GM13976 (cell line): ENCODE measurements around the gene KAT5.
"Not testable (repeated sequence)": the region's sequence is repeated elsewhere in the genome, so short reads cannot be mapped to it uniquely, and the experiment has no call there.

Experiments
- DNase-seq: peaks from one replicate; pipeline ENCODE4 v3.0.0; 2012; ENCODE audit warnings: low spot score
- in situ Hi-C: fragments of 300-500 bp; cut with MboI; formaldehyde crosslinking; loops from one replicate; pipeline ENCODE4 v1.12.0; 2022; ENCODE audit warnings: low sequenced_read_pairs, mixed read lengths, inconsistent platforms; ENCODE audit not compliant: unreplicated experiment
- TF ChIP-seq, protein P1 (sequence below): IDR thresholded peaks from 2 replicates; pipeline ENCODE4 v1.5.1; 2012; ENCODE audit warnings: borderline replicate concordance, mild to moderate bottlenecking; ENCODE audit not compliant: insufficient read depth; ENCODE audit errors: extremely low read depth, missing control alignments, control extremely low read depth

KAT5 gene

DNA sequence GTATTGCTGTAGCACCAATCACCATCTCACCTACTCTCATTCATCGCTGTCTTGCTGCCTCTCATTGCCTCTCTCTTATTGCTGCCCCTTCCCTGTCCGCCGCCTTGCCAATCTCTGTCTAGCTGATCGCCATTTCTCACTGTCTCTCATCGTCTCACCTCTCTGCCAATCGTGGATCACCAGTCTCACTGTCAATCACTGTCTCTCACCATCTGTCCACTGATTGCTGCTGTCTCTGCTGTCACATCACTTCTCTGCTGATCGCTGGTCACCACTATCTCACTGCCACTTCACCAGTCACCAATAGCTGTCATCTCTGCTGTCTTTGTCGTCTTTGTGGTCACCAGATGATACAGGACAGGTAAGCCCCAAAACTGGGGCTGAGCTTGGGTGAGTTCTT is 29.1 kb downstream of the KAT5 start:
- TF ChIP-seq, protein P1, sequence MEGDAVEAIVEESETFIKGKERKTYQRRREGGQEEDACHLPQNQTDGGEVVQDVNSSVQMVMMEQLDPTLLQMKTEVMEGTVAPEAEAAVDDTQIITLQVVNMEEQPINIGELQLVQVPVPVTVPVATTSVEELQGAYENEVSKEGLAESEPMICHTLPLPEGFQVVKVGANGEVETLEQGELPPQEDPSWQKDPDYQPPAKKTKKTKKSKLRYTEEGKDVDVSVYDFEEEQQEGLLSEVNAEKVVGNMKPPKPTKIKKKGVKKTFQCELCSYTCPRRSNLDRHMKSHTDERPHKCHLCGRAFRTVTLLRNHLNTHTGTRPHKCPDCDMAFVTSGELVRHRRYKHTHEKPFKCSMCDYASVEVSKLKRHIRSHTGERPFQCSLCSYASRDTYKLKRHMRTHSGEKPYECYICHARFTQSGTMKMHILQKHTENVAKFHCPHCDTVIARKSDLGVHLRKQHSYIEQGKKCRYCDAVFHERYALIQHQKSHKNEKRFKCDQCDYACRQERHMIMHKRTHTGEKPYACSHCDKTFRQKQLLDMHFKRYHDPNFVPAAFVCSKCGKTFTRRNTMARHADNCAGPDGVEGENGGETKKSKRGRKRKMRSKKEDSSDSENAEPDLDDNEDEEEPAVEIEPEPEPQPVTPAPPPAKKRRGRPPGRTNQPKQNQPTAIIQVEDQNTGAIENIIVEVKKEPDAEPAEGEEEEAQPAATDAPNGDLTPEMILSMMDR: no peak
- DNase-seq: no peak
- in situ Hi-C loops: no loop called here

DNA sequence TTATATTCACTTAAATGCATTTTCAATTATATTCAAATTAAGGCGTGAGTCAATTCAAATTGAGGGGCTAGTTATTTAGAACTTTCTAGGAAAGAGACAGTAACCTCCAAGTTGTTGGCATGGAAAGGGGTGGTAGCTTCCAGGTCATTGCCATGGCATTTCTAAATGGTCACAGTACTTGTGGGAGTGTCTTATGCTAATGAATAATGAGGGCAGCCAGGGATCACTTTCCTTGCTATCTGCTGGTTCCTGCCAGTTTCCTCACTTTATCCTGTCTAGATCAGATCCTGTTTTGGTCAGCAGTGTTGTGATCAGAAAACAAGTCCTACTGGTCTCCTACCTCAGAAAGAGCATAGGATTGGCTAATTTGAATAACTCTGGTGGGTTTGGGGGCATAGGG is 30.3 kb downstream of the KAT5 start:
- TF ChIP-seq, protein P1: no peak
- DNase-seq: no peak
- in situ Hi-C loops: no loop called here

DNA sequence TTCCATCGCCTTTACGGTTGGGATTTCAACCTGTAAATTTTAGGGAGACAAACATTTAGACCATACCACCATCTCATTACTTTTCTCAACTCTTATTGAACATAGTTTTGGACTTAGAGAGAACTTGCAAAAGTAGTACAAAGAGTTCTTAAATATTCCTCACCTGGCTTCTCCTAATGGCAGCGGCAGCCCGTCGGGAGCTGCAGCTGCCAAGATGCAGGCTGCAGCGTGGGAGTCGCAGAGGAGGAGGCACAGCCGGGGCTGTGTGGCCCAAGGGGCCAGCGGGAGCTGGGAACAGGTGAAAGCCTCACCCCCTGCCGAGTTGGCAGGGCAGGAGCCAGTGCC is 31.6 kb downstream of the KAT5 start:
- DNase-seq: no peak
- TF ChIP-seq, protein P1: no peak
- in situ Hi-C loops: no loop called here

DNA sequence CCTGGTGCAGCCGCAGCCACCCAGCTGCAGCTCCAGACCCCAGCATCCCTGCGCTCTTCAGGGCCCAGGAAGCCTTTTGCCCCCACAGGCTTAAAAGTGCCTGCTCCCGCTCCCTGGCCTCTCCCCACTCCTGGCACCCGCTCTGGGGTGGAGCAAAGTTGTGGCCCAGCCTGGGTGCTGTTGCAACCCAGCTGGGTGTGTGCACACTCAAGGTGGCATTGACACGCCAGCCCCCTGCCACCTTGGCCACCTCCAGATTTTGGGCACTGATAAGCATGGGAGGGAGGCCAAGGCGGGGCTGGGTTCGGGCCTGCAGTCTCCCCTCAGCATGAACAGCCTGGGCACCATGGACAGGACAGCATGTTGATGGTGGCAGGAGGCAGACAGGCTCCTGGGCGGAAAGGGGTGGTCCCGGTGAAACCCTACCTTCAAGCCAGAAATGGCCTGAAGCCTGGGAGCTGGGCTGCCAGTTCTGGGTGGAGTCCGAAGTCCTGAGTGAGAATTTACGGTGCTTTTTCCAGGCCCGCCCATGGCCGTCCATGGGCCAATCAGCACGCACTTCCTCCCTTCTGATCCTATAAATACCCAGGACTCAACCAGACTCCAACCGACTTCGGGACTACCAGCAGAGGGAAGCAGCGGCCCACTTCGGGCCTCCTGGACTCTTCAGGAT is 32.1 kb downstream of the KAT5 start:
- TF ChIP-seq, protein P1: no peak
- DNase-seq: no peak
- in situ Hi-C loops: no loop called here

DNA sequence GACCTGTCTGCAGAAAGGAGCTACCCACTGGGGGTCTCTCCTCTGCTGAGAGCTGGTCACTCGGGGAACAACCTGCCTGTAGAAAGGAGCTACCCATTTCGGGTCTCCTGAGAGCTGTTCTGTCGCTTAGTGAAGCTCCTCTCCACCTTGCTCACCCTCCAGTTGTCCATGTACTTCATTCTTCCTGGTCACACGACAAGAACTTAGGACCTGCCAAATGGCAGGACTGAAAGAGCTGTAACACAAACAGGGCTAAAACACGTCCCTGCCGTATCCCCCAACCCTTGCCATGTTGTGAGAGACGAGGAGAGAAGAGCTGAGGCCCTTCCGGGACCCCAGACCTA is 32.6 kb downstream of the KAT5 start:
- TF ChIP-seq, protein P1: no peak
- no peak for DNase-seq
- in situ Hi-C loops: no loop called here

DNA sequence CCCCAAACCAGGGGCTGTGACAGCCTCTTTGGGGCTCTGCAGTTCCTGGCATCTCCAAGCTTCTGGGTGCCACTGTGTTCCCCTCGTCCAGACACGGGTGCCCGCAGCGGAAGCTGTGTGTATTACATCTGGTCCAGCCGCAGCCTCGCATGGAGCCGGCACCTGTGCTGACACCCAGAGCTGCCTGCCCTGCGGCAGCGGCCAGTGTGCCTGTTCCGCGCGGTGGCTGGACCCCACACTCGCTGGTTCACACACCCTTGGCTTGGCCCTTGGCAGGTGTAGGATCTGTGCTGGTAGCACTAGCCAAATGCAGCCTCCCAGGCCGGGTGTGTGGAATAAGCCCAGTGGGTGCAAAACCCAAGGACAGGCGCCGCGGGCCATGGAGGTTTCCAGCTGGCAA is 33.0 kb downstream of the KAT5 start:
- DNase-seq: no peak
- in situ Hi-C loops: no loop called here
- TF ChIP-seq, protein P1: no peak

DNA sequence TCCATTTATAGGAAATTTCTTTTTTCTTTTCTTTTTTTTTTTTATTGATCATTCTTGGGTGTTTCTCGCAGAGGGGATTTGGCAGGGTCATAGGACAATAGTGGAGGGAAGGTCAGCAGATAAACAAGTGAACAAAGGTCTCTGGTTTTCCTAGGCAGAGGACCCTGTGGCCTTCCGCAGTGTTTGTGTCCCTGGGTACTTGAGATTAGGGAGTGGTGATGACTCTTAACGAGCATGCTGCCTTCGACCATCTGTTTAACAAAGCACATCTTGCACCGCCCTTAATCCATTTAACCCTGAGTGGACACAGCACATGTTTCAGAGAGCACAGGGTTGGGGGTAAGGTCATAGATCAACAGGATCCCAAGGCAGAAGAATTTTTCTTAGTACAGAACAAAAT is 50.1 kb downstream of the KAT5 start:
- in situ Hi-C loops, DNase-seq: not testable (repeated sequence)

DNA sequence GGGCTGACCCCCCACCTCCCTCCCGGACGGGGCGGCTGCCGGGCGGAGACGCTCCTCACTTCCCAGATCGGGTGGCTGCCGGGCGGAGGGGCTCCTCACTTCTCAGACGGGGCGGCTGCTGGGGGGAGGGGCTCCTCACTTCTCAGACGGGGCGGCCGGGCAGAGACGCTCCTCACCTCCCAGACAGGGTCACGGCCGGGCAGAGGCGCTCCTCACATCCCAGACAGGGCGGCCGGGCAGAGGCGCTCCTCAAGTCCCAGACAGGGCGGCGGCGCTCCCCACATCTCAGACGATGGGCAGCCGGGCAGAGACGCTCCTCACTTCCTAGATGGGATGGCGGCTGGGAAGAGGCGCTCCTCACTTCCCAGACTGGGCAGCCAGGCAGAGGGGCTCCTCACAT is 50.8 kb downstream of the KAT5 start:
- in situ Hi-C loops, DNase-seq: not testable (repeated sequence)
